H1 (cell line): Measurements from ENCODE around the gene PPP1R14C. TPM values are rescaled to one million over a fixed set of nuclear protein-coding genes. Genes with fewer than 3 reads are reported as not detected.

ENCODE experiments used
- ASH2L ChIP-seq: fragments of 200-600, 300-600 bp; sonication (generic); IDR thresholded peaks from one replicate; pipeline ENCODE4 v1.7.1; 2017; ENCODE audit warnings: low read length
- polyA plus RNA-seq, 7 experiments: library from polyadenylated mRNA; depleted of rRNA in 3 of 7; stranded (reverse) in 5 of 7; unstranded in 2 of 7; fragments of >200 nt in 5 of 7; fragments of 200-250 nt in 2 of 7; gene quantifications; 1 replicate in 5 of 7; 2 replicates in 1 of 7; 4 replicates in 1 of 7; pipeline versions ENCODE4 v1.2.1 to v1.2.3, GENCODE V29; 2011 to 2013; ENCODE audit warnings: missing spikeins in 2 of 7, mixed read lengths in 2 of 7
- total RNA-seq: library from RNA; stranded (reverse); fragmentation: NEBNext Ultra II Directional; extraction: Animal tissue kit (Norgen Biotek cat#: 25700); gene quantifications from 2 replicates; pipeline ENCODE4 v1.2.1, GENCODE V29; 2021
- TF ChIP-seq, protein P1 (sequence below): fragments of 300-600 bp; sonication (generic); IDR thresholded peaks from 2 replicates; pipeline ENCODE4 v1.7.1; 2012; ENCODE audit warnings: low read length, moderate library complexity, mild to moderate bottlenecking, inconsistent platforms; ENCODE audit not compliant: insufficient replicate concordance

Gene PPP1R14C
- total and polyA plus RNA-seq, 2 of the 8 experiments (the other 6 are each of a cell fraction or from before 2014, with no cell fraction given): 0.30 to 0.61 TPM

DNA sequence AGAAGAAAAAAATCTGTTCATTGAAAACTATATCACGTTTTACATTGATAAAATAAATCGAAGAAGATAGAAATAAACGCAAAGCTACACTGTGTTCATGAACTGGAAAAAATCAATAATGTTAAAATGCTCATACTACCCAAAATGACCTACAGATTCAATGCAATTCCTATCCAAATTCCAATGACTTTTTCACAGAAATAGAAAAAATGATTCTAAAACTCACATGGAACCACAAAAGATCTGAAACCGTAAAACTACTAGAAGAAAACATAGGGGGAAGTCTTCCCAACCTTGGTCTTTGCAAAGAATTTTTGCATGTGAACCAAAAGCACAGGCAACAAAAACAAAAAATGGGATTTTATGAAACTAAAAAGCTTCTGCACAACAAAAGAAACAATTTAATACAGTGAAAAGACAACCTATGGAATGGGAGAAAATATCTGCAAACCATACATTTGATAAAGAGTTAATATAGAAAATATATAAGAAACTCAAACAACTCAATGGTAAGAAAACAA lies 40.0 kb upstream of the PPP1R14C start (continued):
- TF ChIP-seq, protein P1, sequence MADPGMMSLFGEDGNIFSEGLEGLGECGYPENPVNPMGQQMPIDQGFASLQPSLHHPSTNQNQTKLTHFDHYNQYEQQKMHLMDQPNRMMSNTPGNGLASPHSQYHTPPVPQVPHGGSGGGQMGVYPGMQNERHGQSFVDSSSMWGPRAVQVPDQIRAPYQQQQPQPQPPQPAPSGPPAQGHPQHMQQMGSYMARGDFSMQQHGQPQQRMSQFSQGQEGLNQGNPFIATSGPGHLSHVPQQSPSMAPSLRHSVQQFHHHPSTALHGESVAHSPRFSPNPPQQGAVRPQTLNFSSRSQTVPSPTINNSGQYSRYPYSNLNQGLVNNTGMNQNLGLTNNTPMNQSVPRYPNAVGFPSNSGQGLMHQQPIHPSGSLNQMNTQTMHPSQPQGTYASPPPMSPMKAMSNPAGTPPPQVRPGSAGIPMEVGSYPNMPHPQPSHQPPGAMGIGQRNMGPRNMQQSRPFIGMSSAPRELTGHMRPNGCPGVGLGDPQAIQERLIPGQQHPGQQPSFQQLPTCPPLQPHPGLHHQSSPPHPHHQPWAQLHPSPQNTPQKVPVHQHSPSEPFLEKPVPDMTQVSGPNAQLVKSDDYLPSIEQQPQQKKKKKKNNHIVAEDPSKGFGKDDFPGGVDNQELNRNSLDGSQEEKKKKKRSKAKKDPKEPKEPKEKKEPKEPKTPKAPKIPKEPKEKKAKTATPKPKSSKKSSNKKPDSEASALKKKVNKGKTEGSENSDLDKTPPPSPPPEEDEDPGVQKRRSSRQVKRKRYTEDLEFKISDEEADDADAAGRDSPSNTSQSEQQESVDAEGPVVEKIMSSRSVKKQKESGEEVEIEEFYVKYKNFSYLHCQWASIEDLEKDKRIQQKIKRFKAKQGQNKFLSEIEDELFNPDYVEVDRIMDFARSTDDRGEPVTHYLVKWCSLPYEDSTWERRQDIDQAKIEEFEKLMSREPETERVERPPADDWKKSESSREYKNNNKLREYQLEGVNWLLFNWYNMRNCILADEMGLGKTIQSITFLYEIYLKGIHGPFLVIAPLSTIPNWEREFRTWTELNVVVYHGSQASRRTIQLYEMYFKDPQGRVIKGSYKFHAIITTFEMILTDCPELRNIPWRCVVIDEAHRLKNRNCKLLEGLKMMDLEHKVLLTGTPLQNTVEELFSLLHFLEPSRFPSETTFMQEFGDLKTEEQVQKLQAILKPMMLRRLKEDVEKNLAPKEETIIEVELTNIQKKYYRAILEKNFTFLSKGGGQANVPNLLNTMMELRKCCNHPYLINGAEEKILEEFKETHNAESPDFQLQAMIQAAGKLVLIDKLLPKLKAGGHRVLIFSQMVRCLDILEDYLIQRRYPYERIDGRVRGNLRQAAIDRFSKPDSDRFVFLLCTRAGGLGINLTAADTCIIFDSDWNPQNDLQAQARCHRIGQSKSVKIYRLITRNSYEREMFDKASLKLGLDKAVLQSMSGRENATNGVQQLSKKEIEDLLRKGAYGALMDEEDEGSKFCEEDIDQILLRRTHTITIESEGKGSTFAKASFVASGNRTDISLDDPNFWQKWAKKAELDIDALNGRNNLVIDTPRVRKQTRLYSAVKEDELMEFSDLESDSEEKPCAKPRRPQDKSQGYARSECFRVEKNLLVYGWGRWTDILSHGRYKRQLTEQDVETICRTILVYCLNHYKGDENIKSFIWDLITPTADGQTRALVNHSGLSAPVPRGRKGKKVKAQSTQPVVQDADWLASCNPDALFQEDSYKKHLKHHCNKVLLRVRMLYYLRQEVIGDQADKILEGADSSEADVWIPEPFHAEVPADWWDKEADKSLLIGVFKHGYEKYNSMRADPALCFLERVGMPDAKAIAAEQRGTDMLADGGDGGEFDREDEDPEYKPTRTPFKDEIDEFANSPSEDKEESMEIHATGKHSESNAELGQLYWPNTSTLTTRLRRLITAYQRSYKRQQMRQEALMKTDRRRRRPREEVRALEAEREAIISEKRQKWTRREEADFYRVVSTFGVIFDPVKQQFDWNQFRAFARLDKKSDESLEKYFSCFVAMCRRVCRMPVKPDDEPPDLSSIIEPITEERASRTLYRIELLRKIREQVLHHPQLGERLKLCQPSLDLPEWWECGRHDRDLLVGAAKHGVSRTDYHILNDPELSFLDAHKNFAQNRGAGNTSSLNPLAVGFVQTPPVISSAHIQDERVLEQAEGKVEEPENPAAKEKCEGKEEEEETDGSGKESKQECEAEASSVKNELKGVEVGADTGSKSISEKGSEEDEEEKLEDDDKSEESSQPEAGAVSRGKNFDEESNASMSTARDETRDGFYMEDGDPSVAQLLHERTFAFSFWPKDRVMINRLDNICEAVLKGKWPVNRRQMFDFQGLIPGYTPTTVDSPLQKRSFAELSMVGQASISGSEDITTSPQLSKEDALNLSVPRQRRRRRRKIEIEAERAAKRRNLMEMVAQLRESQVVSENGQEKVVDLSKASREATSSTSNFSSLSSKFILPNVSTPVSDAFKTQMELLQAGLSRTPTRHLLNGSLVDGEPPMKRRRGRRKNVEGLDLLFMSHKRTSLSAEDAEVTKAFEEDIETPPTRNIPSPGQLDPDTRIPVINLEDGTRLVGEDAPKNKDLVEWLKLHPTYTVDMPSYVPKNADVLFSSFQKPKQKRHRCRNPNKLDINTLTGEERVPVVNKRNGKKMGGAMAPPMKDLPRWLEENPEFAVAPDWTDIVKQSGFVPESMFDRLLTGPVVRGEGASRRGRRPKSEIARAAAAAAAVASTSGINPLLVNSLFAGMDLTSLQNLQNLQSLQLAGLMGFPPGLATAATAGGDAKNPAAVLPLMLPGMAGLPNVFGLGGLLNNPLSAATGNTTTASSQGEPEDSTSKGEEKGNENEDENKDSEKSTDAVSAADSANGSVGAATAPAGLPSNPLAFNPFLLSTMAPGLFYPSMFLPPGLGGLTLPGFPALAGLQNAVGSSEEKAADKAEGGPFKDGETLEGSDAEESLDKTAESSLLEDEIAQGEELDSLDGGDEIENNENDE: no peak
- TF ChIP-seq ASH2L: no peak
